Bronchial epithelial cell (primary cell): ENCODE data around the gene SNX4. TPM values are rescaled to one million over a fixed set of nuclear protein-coding genes. Genes with fewer than 3 reads are reported as not detected.
"Not testable (repeated sequence)": the region's sequence is repeated elsewhere in the genome, so short reads cannot be mapped to it uniquely, and the experiment has no call there.

Experiments
- DNase-seq: peaks from one replicate; pipeline ENCODE4 v3.0.0-alpha.2; 2010; ENCODE audit warnings: low read depth
- FAIRE-seq: peaks from 2 replicates; lab custom pipeline; 2011; peaks lifted over from hg19 to GRCh38; lab: Jason Lieb, UNC
- H3K27me3 ChIP-seq: 2 replicates; pipeline ENCODE4 v1.5.1; 2011; ENCODE audit warnings: low read length; ENCODE audit not compliant: control insufficient read depth, insufficient read depth
- H3K36me3 ChIP-seq: 2 replicates; pipeline ENCODE4 v1.5.1; 2011; ENCODE audit warnings: low read length; ENCODE audit not compliant: control insufficient read depth, insufficient read depth
- H3K4me3 ChIP-seq: 2 replicates; pipeline ENCODE4 v1.5.1; 2011; ENCODE audit warnings: mild to moderate bottlenecking, low read depth, low read length, control low read depth
- total RNA-seq: library from RNA; depleted of rRNA; stranded (reverse); fragments of >200 nt; gene quantifications from 2 replicates; pipeline ENCODE4 v1.2.1, GENCODE V29; 2014
- TF ChIP-seq, protein P1 (sequence below): IDR thresholded peaks from 2 replicates; pipeline ENCODE4 v1.5.1; 2011; ENCODE audit warnings: mild to moderate bottlenecking, moderate library complexity, low read length, control low read depth, inconsistent platforms; ENCODE audit not compliant: insufficient read depth, severe bottlenecking

Gene SNX4
- total RNA-seq, 1 donor from 2014 or later: 21.9 TPM

DNA sequence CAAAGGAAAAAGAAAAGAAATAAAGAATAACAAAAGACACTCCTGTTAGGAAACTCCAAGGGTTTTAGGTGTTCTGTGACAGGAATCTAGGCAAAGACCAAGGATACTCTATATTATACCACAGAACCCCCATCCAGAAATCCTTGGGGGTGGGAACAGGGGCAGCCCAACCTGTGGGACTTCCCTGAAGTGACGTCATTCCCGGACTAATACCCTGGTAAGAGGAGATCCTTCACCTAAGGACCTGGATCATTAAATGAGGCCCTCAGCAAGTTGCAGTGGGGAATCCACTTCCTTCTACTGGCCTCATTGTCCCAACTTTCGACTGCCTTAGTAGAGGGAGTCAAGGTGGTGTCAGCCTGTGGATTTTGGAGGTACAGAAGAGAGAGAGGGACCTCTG lies 103.8 kb downstream of the SNX4 start:
- FAIRE-seq (no peak), DNase-seq (no peak)
- Histone ChIP-seq H3K4me3 (no peak overlapping the region), H3K36me3 (no peaks in the 10 kb centered on the region), H3K27me3 (peaks cover 2% of the 10 kb centered on the region)
- TF ChIP-seq, protein P1, sequence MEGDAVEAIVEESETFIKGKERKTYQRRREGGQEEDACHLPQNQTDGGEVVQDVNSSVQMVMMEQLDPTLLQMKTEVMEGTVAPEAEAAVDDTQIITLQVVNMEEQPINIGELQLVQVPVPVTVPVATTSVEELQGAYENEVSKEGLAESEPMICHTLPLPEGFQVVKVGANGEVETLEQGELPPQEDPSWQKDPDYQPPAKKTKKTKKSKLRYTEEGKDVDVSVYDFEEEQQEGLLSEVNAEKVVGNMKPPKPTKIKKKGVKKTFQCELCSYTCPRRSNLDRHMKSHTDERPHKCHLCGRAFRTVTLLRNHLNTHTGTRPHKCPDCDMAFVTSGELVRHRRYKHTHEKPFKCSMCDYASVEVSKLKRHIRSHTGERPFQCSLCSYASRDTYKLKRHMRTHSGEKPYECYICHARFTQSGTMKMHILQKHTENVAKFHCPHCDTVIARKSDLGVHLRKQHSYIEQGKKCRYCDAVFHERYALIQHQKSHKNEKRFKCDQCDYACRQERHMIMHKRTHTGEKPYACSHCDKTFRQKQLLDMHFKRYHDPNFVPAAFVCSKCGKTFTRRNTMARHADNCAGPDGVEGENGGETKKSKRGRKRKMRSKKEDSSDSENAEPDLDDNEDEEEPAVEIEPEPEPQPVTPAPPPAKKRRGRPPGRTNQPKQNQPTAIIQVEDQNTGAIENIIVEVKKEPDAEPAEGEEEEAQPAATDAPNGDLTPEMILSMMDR: no peak

DNA sequence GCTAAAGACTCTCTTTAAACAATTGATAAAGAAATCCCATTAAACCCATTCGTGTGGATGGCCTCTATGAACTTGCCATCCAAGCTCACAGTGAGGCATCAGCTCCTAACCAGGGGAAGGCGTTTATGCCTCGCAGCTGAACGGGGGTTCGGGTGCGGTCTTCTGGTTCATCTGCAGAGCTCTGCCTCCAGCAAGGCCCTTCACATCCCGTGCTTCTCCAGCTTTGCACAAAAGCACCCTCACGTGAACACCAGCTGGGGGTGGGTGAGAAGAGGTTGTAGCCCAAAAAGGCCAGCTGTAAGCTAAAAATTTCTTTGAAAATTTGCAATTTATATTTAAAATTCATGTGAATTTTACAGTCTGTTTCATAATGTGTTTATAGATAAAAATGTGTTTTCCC lies 105.3 kb downstream of the SNX4 start:
- DNase-seq (no peak), FAIRE-seq (no peak)
- no peak overlapping the region for H3K4me3 ChIP-seq
- no peaks in the 10 kb centered on the region for H3K36me3 ChIP-seq
- TF ChIP-seq, protein P1: no peak
- H3K27me3 ChIP-seq: peaks cover 2% of the 10 kb centered on the region

DNA sequence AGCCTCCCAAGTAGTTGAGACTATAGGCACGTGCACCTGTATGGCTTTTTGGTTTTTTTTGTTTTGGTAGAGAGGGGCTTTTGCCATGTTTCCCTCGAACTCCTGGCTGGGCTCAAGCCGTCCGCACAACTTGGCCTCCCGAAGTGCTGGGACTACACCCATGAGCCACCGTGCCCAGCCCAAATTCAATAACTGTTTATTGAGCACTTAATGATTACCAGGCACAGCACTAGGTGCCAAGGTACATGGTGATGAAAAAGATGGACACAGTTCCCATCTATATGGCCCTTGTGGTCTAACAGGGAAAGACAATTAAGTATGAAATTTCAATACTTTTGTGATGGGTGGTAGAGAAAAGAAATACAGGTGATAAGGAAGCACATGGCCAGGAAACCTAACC lies 109.1 kb downstream of the SNX4 start:
- Histone ChIP-seq H3K27me3 (peaks cover 2% of the 10 kb centered on the region), H3K36me3 (no peaks in the 10 kb centered on the region), H3K4me3 (no peak overlapping the region)
- TF ChIP-seq, protein P1: no peak
- FAIRE-seq: no peak
- no peak for DNase-seq

DNA sequence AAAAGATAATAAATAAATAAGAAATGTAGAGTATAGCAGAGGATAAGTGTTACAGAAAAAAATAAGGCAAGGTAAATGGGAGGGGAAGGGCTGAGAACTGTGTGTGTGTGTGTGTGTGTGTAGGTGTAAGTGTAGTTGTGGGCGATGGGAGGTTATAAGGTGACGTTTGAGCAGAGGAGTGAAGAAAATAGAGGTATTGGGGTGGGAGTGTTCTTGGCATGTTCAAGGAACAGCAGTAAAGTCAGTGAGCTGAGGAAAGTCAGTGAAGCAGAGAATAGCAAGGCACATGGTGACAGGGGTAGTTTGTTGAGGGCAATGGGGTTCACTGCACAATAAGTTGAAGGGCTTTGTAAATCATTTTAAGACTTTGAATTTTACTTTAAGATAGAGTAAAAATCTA lies 113.9 kb downstream of the SNX4 start:
- TF ChIP-seq, protein P1: no peak
- H3K4me3 ChIP-seq: no peak overlapping the region
- FAIRE-seq: no peak
- peaks cover 1% of the 10 kb centered on the region for H3K27me3 ChIP-seq
- no peak for DNase-seq
- H3K36me3 ChIP-seq: no peaks in the 10 kb centered on the region

DNA sequence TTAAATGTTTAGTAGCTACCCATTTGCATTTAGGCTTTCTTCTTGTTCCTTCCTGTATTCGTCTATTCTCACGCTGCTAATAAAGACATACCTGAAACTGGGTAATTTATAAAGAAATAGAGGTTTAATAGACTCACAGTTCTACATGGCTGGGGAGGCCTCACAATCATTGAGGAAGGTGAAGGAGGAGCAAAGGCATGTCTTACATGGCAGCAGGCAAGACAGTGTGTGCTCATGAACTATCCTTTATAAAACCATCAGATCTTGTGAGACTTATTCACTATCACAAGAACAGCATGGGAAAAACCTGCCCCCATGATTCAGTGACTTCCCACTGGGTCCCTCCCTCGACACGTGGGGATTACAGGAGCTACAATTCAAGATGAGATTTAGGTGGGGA lies 114.5 kb downstream of the SNX4 start:
- not testable (repeated sequence) for H3K27me3 ChIP-seq, H3K36me3 ChIP-seq, H3K4me3 ChIP-seq, FAIRE-seq, DNase-seq

DNA sequence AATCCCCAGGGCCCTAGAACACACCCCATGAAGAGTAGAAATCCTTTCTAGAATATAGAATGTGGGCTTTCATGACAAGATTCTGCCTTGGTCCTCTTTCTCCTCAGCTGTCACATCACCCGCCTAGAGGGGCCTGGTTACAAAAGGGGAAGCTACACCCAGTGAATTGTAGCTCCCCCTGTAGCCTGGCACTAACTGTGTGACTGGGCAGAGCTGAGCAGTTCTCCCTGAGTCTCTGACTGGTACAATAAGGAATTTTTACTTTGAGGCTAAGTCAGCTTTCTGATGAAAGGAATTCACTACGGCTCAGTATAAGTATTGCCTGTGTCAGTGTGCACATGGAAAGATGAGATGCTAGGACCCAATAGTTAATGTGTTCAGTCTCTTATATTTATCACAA lies 116.2 kb downstream of the SNX4 start:
- H3K4me3 ChIP-seq: no peak overlapping the region
- H3K27me3 ChIP-seq: peaks cover 1% of the 10 kb centered on the region
- no peaks in the 10 kb centered on the region for H3K36me3 ChIP-seq
- TF ChIP-seq, protein P1: no peak
- DNase-seq: no peak
- no peak for FAIRE-seq
